ENCODE measurements around the gene CDCA7L. TPM values are rescaled to one million over a fixed set of nuclear protein-coding genes. Genes with fewer than 3 reads are reported as not detected.

The CDCA7L gene
- polyA plus RNA-seq, 1 of the 3 experiments (the other 2 are of a cell fraction): 18.4 TPM

GRCh38 chr7:21902240-21902639, 43.5 kb downstream of the CDCA7L start:
- Histone ChIP-seq H3K9me3 (no peaks in the 10 kb centered on the region), H3K36me3 (replicated peaks in 1 of 2; ENCODE audit: control insufficient read depth in 1 of 2, insufficient read depth in 2 of 2, low read length in 1 of 2) (peaks cover under 1 to 27% of the 10 kb centered on the region in 2 experiments), H3K4me1 (ENCODE audit: control insufficient read depth in 1 of 2, insufficient read depth in 2 of 2, low read depth in 1 of 2, low read length in 1 of 2) (no peaks in the 10 kb centered on the region), H2AFZ (ENCODE audit: low read depth) (no peak overlapping the region), H3K27me3 (ENCODE audit: insufficient read depth) (no peaks in the 10 kb centered on the region), H4K20me1 (ENCODE audit: insufficient read depth) (no peaks in the 10 kb centered on the region), H3K79me2 (ENCODE audit: insufficient read depth) (no peaks in the 10 kb centered on the region), H3K4me2 (no peak overlapping the region), H3K9me2 (no peaks in the 10 kb centered on the region), H3F3A (replicated peaks; ENCODE audit: insufficient read depth) (no peaks in the 10 kb centered on the region), H3K9ac (no peak overlapping the region), H3K27ac (ENCODE audit: low read depth in 2 of 2, low read length in 1 of 2) (no peak overlapping the region), H3K4me3 (ENCODE audit: low read depth in 2 of 2, low read length in 1 of 2) (no peak overlapping the region)
- ChIA-PET POLR2A (no interaction called here), CTCF (interaction anchor here (0.9 kb wide), 1 partner anchor 99 kb away, joined by 3 read pairs; no protein-coding TSS in a partner anchor)
- WGBS (ENCODE audit: low lambda C conversion rate): 75% methylated on average over 5 of the region's 5 CpGs
- no peak for TF ChIP-seq POLR2AphosphoS5 (IDR thresholded peaks at IDR 0.05; ENCODE audit: low read depth, low read length)
- no peak for TF ChIP-seq RXRA (IDR thresholded peaks at IDR 0.05; ENCODE audit: borderline replicate concordance, low read depth)
- no peak for TF ChIP-seq PBX3 (IDR thresholded peaks at IDR 0.05)
- no peak for TF ChIP-seq YY1 (IDR thresholded peaks at IDR 0.05; ENCODE audit: low read depth)
- TF ChIP-seq SIN3A (IDR thresholded peaks at IDR 0.05; ENCODE audit: borderline replicate concordance, low read depth, low read length): no peak
- no peak for TF ChIP-seq MAX (IDR thresholded peaks at IDR 0.05; ENCODE audit: low read depth)
- TF ChIP-seq MEF2A (IDR thresholded peaks at IDR 0.05; ENCODE audit: borderline replicate concordance, low read depth): no peak
- TF ChIP-seq GABPA (IDR thresholded peaks at IDR 0.05; ENCODE audit: low read depth): no peak
- DNase-seq: no peak

GRCh38 chr7:21898265-21898930, 47.3 kb downstream of the CDCA7L start:
- Histone ChIP-seq H3K9me2 (no peaks in the 10 kb centered on the region), H3K4me3 (ENCODE audit: low read depth in 2 of 2, low read length in 1 of 2) (no peak overlapping the region), H4K20me1 (ENCODE audit: insufficient read depth) (no peaks in the 10 kb centered on the region), H3K4me2 (no peak overlapping the region), H3F3A (replicated peaks; ENCODE audit: insufficient read depth) (no peaks in the 10 kb centered on the region), H2AFZ (ENCODE audit: low read depth) (no peak overlapping the region), H3K36me3 (replicated peaks in 1 of 2; ENCODE audit: control insufficient read depth in 1 of 2, insufficient read depth in 2 of 2, low read length in 1 of 2) (peaks cover 0 to 7% of the 10 kb centered on the region in 2 experiments), H3K9ac (no peak overlapping the region), H3K27ac (ENCODE audit: low read depth in 2 of 2, low read length in 1 of 2) (no peak overlapping the region), H3K9me3 (no peaks in the 10 kb centered on the region), H3K27me3 (ENCODE audit: insufficient read depth) (no peaks in the 10 kb centered on the region), H3K79me2 (ENCODE audit: insufficient read depth) (no peaks in the 10 kb centered on the region), H3K4me1 (ENCODE audit: control insufficient read depth in 1 of 2, insufficient read depth in 2 of 2, low read depth in 1 of 2, low read length in 1 of 2) (no peaks in the 10 kb centered on the region)
- 87% methylated on average over 17 of the region's 17 CpGs for WGBS (ENCODE audit: low lambda C conversion rate)
- ChIA-PET CTCF (no interaction called here), POLR2A (no interaction called here)
- DNase-seq: no peak
- no peak for TF ChIP-seq POLR2AphosphoS5 (IDR thresholded peaks at IDR 0.05; ENCODE audit: low read depth, low read length)
- no peak for TF ChIP-seq PBX3 (IDR thresholded peaks at IDR 0.05)
- no peak for TF ChIP-seq USF2 (IDR thresholded peaks at IDR 0.05; ENCODE audit: borderline replicate concordance, low read depth, low read length)
- no peak for TF ChIP-seq USF1 (IDR thresholded peaks at IDR 0.05; ENCODE audit: borderline replicate concordance, low read depth)
- TF ChIP-seq FOXJ3 (CRISPR knock-in tag; IDR thresholded peaks at IDR 0.05): no peak
- no peak for TF ChIP-seq GATA2 (CRISPR knock-in tag; IDR thresholded peaks at IDR 0.05)
- no peak for TF ChIP-seq CHD2 (IDR thresholded peaks at IDR 0.05; ENCODE audit: low read length, partially characterized antibody)
- no peak for TF ChIP-seq MXI1 (IDR thresholded peaks at IDR 0.05; ENCODE audit: low read depth, low read length)
- TF ChIP-seq CTCF (IDR thresholded peaks at IDR 0.05): no peak
